ENCODE results near the gene GSTCD. TPM values are rescaled to one million over a fixed set of nuclear protein-coding genes. Genes with fewer than 3 reads are reported as not detected.

GSTCD gene
- total RNA-seq, 1 experiment from 2014 or later, result 29.0 TPM

DNA sequence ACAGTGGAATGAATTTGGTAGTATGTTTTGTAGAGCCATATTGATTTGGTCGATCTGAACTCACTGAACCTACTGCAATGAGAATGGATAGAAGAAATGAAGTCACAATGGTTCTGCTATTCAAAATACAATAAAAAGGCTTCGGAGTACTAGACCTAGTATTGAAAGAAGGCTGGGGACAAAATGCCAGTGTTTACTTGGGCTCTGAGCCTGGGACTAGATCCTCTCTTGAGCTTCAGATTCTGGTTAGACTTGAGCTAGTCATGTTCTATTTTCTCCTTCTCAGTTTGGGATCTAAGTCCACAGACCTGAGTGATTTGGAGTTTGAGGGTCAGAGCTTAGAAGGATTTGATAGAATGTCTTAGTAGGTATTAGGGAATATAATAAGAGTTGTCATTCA lies 10.0 kb upstream of the GSTCD start:
- TF ChIP-seq, protein P1, sequence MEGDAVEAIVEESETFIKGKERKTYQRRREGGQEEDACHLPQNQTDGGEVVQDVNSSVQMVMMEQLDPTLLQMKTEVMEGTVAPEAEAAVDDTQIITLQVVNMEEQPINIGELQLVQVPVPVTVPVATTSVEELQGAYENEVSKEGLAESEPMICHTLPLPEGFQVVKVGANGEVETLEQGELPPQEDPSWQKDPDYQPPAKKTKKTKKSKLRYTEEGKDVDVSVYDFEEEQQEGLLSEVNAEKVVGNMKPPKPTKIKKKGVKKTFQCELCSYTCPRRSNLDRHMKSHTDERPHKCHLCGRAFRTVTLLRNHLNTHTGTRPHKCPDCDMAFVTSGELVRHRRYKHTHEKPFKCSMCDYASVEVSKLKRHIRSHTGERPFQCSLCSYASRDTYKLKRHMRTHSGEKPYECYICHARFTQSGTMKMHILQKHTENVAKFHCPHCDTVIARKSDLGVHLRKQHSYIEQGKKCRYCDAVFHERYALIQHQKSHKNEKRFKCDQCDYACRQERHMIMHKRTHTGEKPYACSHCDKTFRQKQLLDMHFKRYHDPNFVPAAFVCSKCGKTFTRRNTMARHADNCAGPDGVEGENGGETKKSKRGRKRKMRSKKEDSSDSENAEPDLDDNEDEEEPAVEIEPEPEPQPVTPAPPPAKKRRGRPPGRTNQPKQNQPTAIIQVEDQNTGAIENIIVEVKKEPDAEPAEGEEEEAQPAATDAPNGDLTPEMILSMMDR (conservative IDR thresholded peaks at IDR 0.05; ENCODE audit: low read depth, low read length), result no peak
- TF ChIP-seq EZH2 (IDR thresholded peaks at IDR 0.05; ENCODE audit: borderline replicate concordance, low read depth, low read length, poor library complexity, severe bottlenecking), result no peak
- no peak for DNase-seq (ENCODE audit: low spot score)
- Histone ChIP-seq H3K4me1 (ENCODE audit: insufficient read depth, low read length, poor library complexity, severe bottlenecking) (no peaks in the 10 kb centered on the region), H3K36me3 (ENCODE audit: insufficient read depth, low read length, poor library complexity, severe bottlenecking) (peaks cover 16% of the 10 kb centered on the region), H3K27me3 (replicated peaks; ENCODE audit: insufficient read depth, low read depth, low read length, poor library complexity) (no peaks in the 10 kb centered on the region), H3K9me3 (ENCODE audit: low read depth, low read length, poor library complexity, severe bottlenecking) (no peaks in the 10 kb centered on the region), H3K27ac (ENCODE audit: low read depth, low read length, poor library complexity, severe bottlenecking) (no peak overlapping the region), H3K4me3 (ENCODE audit: low read depth, low read length, poor library complexity, severe bottlenecking) (no peak overlapping the region)
- BruUV-seq (replicated peaks), result no TSS peak
- intact Hi-C loops (cut with micrococcal nuclease; ENCODE audit: unreplicated experiment), result no loop called here
- ChIA-PET POLR2A (ENCODE audit: low non-redundant PET) (no interaction called here), CTCF (no interaction called here)

DNA sequence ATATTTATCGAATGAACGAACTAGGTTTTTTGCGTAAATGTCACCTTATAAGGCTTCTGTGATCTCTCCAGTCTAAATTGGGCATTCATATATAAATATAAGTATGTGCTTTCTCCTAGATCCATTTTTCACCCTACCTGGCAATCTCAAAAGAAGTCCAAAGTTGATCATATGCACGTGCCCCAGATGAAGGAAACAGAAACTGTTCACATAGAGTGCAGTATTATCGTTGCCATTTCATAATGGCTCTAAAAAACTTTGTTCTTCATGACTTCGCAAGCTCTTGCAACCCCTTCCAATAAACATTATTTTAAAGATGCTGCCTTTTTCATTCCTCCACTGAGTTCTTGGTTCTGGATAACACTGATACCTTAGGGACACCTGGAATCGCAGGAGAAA lies 803 bp upstream of the GSTCD start:
- TF ChIP-seq, protein P1 (conservative IDR thresholded peaks at IDR 0.05; ENCODE audit: low read depth, low read length), result no peak
- TF ChIP-seq EZH2 (IDR thresholded peaks at IDR 0.05; ENCODE audit: borderline replicate concordance, low read depth, low read length, poor library complexity, severe bottlenecking), result no peak
- TSS peak; percentile 65 for BruUV-seq (replicated peaks)
- ChIA-PET CTCF (interaction anchor here (0.6 kb wide), 1 partner anchor 403 kb away, joined by 4 read pairs; no protein-coding TSS in a partner anchor), POLR2A (ENCODE audit: low non-redundant PET) (no interaction called here)
- H3K36me3 ChIP-seq (ENCODE audit: insufficient read depth, low read length, poor library complexity, severe bottlenecking), result no peaks in the 10 kb centered on the region
- peaks cover 13% of the 10 kb centered on the region for H3K4me1 ChIP-seq (ENCODE audit: insufficient read depth, low read length, poor library complexity, severe bottlenecking)
- H3K27me3 ChIP-seq (replicated peaks; ENCODE audit: insufficient read depth, low read depth, low read length, poor library complexity), result no peaks in the 10 kb centered on the region
- peak overlapping the region; percentile 94 for H3K27ac ChIP-seq (ENCODE audit: low read depth, low read length, poor library complexity, severe bottlenecking)
- intact Hi-C loops (cut with micrococcal nuclease; ENCODE audit: unreplicated experiment), result no loop called here
- no peaks in the 10 kb centered on the region for H3K9me3 ChIP-seq (ENCODE audit: low read depth, low read length, poor library complexity, severe bottlenecking)
- H3K4me3 ChIP-seq (ENCODE audit: low read depth, low read length, poor library complexity, severe bottlenecking), result peak overlapping the region; percentile 75
- no peak for DNase-seq (ENCODE audit: low spot score)

DNA sequence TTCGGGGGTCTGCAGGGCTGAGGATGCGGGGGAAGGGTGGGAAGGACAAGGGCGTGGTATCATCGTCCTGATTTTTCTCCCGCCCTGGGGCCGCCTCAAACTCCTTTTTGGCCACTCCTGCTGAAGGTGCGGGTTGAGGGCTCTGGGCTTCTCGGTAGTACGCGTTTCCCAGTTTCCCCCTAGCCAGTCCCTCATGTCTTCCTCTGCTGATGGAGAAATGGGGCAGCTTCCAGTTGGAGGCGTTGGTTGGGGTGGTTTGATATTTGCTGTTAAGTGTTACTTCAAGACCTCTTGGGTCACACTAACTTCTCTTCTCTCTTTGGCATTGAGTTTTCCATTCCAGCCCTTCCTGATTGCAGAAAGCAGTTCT lies 482 bp downstream of the GSTCD start:
- intact Hi-C loops (cut with micrococcal nuclease; ENCODE audit: unreplicated experiment), result no loop called here

More for the DNA sequence above, 482 bp downstream of the GSTCD start:
- peaks cover 24% of the 10 kb centered on the region for H3K4me1 ChIP-seq (ENCODE audit: insufficient read depth, low read length, poor library complexity, severe bottlenecking)
- peak; percentile 45 for DNase-seq (ENCODE audit: low spot score)
- CTCF ChIA-PET, result no interaction called here
- peak overlapping the region; percentile 94 for H3K27ac ChIP-seq (ENCODE audit: low read depth, low read length, poor library complexity, severe bottlenecking)
- no peaks in the 10 kb centered on the region for H3K9me3 ChIP-seq (ENCODE audit: low read depth, low read length, poor library complexity, severe bottlenecking)
- BruUV-seq (replicated peaks), result no TSS peak
- H3K4me3 ChIP-seq (ENCODE audit: low read depth, low read length, poor library complexity, severe bottlenecking), result peak overlapping the region; percentile 75
- POLR2A ChIA-PET (ENCODE audit: low non-redundant PET), result interaction anchor here (0.6 kb wide), 1 partner anchor 1160 kb away, joined by 8 read pairs; no protein-coding TSS in a partner anchor
- H3K27me3 ChIP-seq (replicated peaks; ENCODE audit: insufficient read depth, low read depth, low read length, poor library complexity), result no peaks in the 10 kb centered on the region
- H3K36me3 ChIP-seq (ENCODE audit: insufficient read depth, low read length, poor library complexity, severe bottlenecking), result no peaks in the 10 kb centered on the region
- TF ChIP-seq, protein P1 (conservative IDR thresholded peaks at IDR 0.05; ENCODE audit: low read depth, low read length), result no peak
